Endodermal cell (in vitro differentiated cells): ENCODE measurements around the gene ABCA7. TPM values are rescaled to one million over a fixed set of nuclear protein-coding genes. Genes with fewer than 3 reads are reported as not detected.

ENCODE experiments used
- DNase-seq: peaks from one replicate; pipeline ENCODE4 v3.0.0-alpha.2; 2017
- H3K27ac ChIP-seq: 2 replicates; pipeline ENCODE4 v1.5.1; 2013; ENCODE audit warnings: mild to moderate bottlenecking, low read depth, low read length, moderate library complexity
- H3K27me3 ChIP-seq: 2 replicates; pipeline ENCODE4 v1.6.1; 2013; ENCODE audit warnings: mild to moderate bottlenecking, low read length, moderate library complexity; ENCODE audit not compliant: insufficient read depth, control insufficient read depth, poor library complexity, severe bottlenecking
- H3K36me3 ChIP-seq: 2 replicates; pipeline ENCODE4 v1.7.0; 2013; ENCODE audit warnings: mild to moderate bottlenecking, low read length, moderate library complexity; ENCODE audit not compliant: control insufficient read depth, insufficient read depth
- H3K4me1 ChIP-seq: one replicate; pipeline ENCODE4 v1.7.0; 2013; ENCODE audit warnings: low read length; ENCODE audit not compliant: control insufficient read depth, insufficient read depth
- H3K4me3 ChIP-seq: 2 replicates; pipeline ENCODE4 v1.5.1; 2013; ENCODE audit warnings: mild to moderate bottlenecking, low read length, moderate library complexity
- H3K9ac ChIP-seq: 2 replicates; pipeline ENCODE4 v1.6.1; 2013; ENCODE audit warnings: mild to moderate bottlenecking, low read length, moderate library complexity; ENCODE audit not compliant: poor library complexity, severe bottlenecking; ENCODE audit errors: extremely low read depth
- H3K9me3 ChIP-seq: 2 replicates; pipeline ENCODE4 v1.6.1; 2013; ENCODE audit warnings: mild to moderate bottlenecking, low read length, moderate library complexity; ENCODE audit not compliant: control insufficient read depth
- H3K27ac Mint-ChIP-seq: 2 replicates; pipeline ENCODE4 v1.8.0; 2020; ENCODE audit warnings: mixed read lengths
- H3K27me3 Mint-ChIP-seq: 2 replicates; pipeline ENCODE4 v1.8.0; 2021; ENCODE audit warnings: mild to moderate bottlenecking, mixed read lengths; ENCODE audit not compliant: insufficient read depth
- H3K36me3 Mint-ChIP-seq: 2 replicates; pipeline ENCODE4 v1.8.0; 2020; ENCODE audit warnings: low read depth, mixed read lengths
- H3K4me1 Mint-ChIP-seq: 2 replicates; pipeline ENCODE4 v1.8.0; 2020; ENCODE audit warnings: mixed read lengths
- H3K4me3 Mint-ChIP-seq: 2 replicates; pipeline ENCODE4 v1.8.0; 2020; ENCODE audit warnings: mild to moderate bottlenecking, moderate library complexity, mixed read lengths
- H3K9me3 Mint-ChIP-seq: 2 replicates; pipeline ENCODE4 v1.8.0; 2020; ENCODE audit warnings: mild to moderate bottlenecking, mixed read lengths
- CTCF ChIP-seq: fragments of 200-600 bp; sonication (generic); conservative IDR thresholded peaks from 2 replicates; pipeline ENCODE4 v1.5.0; 2021; ENCODE audit warnings: antibody characterized with exemption, mild to moderate bottlenecking
- WGBS, 2 experiments: methylation state at CpG; one replicate each; pipeline versions ENCODE4 v1.1.5 to v1.1.7; 2013; ENCODE audit warnings: missing lambda C conversion rate in 2 of 2, mixed read lengths in 1 of 2; ENCODE audit not compliant: insufficient coverage in 1 of 2, insufficient read length in 1 of 2; 5-methylcytosine and 5-hydroxymethylcytosine counted together
- long read RNA-seq, 4 experiments: library from polyadenylated mRNA in 2 of 4; library from RNA in 1 of 4; library from capped mRNA in 1 of 4; stranded (forward) in 3 of 4; unstranded in 1 of 4; transcript quantifications; one replicate each; pipeline ENCODE4 v2.0.0, GENCODE V29; 2020 to 2021; ENCODE audit warnings: inconsistent platforms in 1 of 4
- polyA plus RNA-seq, 2 experiments: library from polyadenylated mRNA; stranded (reverse); fragments of 50-300 nt; gene quantifications; one replicate each; pipeline ENCODE4 v1.2.3, GENCODE V29; 2013
- total RNA-seq, 2 donors: library from RNA; stranded (reverse); fragmentation: NEBNext Ultra II Directional in 1 of 2; extraction: Animal tissue kit (Norgen Biotek cat#: 25700) in 1 of 2; gene quantifications; 2 replicates in 1 of 2; 3 replicates in 1 of 2; pipeline ENCODE4 v1.2.1, GENCODE V29; 2021

The ABCA7 gene
- 10 to 100 TPM; 67.2 to 68.7 TPM for total RNA-seq
- 16.2 TPM for polyA plus RNA-seq (2013, experiment 1 of 2)
- polyA plus RNA-seq (2013, experiment 2 of 2) = 16.2 TPM
- long read RNA-seq, experiment 1, partial matches to known transcripts = 6 of 8 reads
- long read RNA-seq, experiment 1, other reads (novel, unspliced or antisense) = 2 of 8 reads
- long read RNA-seq, experiment 2, full-length matches to known transcripts = 14 of 54 reads
- long read RNA-seq, experiment 2, partial matches to known transcripts = 21 of 54 reads
- long read RNA-seq, experiment 2, other reads (novel, unspliced or antisense) = 19 of 54 reads
- long read RNA-seq, experiment 3, full-length matches to known transcripts = 4 of 56 reads
- long read RNA-seq, experiment 3, partial matches to known transcripts = 29 of 56 reads
- long read RNA-seq, experiment 3, other reads (novel, unspliced or antisense) = 23 of 56 reads
- long read RNA-seq, experiment 4, partial matches to known transcripts = 0 of 2 reads
- long read RNA-seq, experiment 4, other reads (novel, unspliced or antisense) = 2 of 2 reads

GRCh38 chr19:1039646-1040475 lies at the start of gene ABCA7:
Gene ABCA7, plus strand, starts transcription at chr19:1040107. Its CDS starts 1,255 bp downstream, at chr19:1041362.
- no peaks in the 10 kb centered on the region for H3K27me3 ChIP-seq
- H3K36me3 ChIP-seq = peaks cover 45% of the 10 kb centered on the region
- TF ChIP-seq CTCF = no peak
- no peaks in the 10 kb centered on the region for H3K9me3 ChIP-seq
- Mint-ChIP-seq H3K27ac (peak within 1 kb of the TSS; percentile 93), H3K36me3 (peaks cover 40% of the 10 kb centered on the region), H3K27me3 (no peaks in the 10 kb centered on the region), H3K9me3 (no peaks in the 10 kb centered on the region), H3K4me3 (peak within 1 kb of the TSS; percentile 82), H3K4me1 (peaks cover 7% of the 10 kb centered on the region)
- WGBS, 2 experiments = 5 to 8% methylated on average over 28 to 56 of the region's 56 CpGs
- peak; percentile 100 for DNase-seq
- peak within 1 kb of the TSS; percentile 71 for H3K9ac ChIP-seq
- no peaks in the 10 kb centered on the region for H3K4me1 ChIP-seq
- no peak within 1 kb of the TSS for H3K27ac ChIP-seq
- peak within 1 kb of the TSS; percentile 91 for H3K4me3 ChIP-seq

GRCh38 chr19:990119-990571 lies 49.8 kb upstream of the ABCA7 start:
- no peaks in the 10 kb centered on the region for H3K9me3 Mint-ChIP-seq
- H3K27me3 ChIP-seq = no peaks in the 10 kb centered on the region
- no peak overlapping the region for H3K4me3 Mint-ChIP-seq
- peaks cover 26% of the 10 kb centered on the region for H3K36me3 Mint-ChIP-seq
- H3K9ac ChIP-seq = no peak overlapping the region
- H3K27me3 Mint-ChIP-seq = no peaks in the 10 kb centered on the region
- no peak for TF ChIP-seq CTCF
- no peaks in the 10 kb centered on the region for H3K9me3 ChIP-seq
- no peak overlapping the region for H3K27ac ChIP-seq
- no peaks in the 10 kb centered on the region for H3K4me1 Mint-ChIP-seq
- peaks cover 34% of the 10 kb centered on the region for H3K36me3 ChIP-seq
- peak overlapping the region; percentile 21 for H3K27ac Mint-ChIP-seq
- WGBS, 2 experiments = 84 to 86% methylated on average over 25 to 27 of the region's 27 CpGs
- no peaks in the 10 kb centered on the region for H3K4me1 ChIP-seq
- DNase-seq = peak; percentile 67
- H3K4me3 ChIP-seq = no peak overlapping the region

- Mint-ChIP-seq H3K27me3 (peaks cover 2% of the 10 kb centered on the region), H3K4me1 (no peaks in the 10 kb centered on the region), H3K9me3 (no peaks in the 10 kb centered on the region), H3K27ac (no peak overlapping the region), H3K4me3 (no peak overlapping the region), H3K36me3 (peaks cover 26% of the 10 kb centered on the region)
- Histone ChIP-seq H3K9me3 (no peaks in the 10 kb centered on the region), H3K27me3 (no peaks in the 10 kb centered on the region), H3K9ac (no peak overlapping the region), H3K4me1 (no peaks in the 10 kb centered on the region), H3K36me3 (peaks cover 34% of the 10 kb centered on the region), H3K27ac (no peak overlapping the region), H3K4me3 (no peak overlapping the region)
- no peak for DNase-seq
- TF ChIP-seq CTCF = no peak
- 91 to 98% methylated on average over 17 to 23 of the region's 23 CpGs for WGBS, 2 experiments
These were observed 49.2 kb upstream of the ABCA7 start for GRCh38 chr19:990746-991145.
